IMR-90 (cell line): Measurements from ENCODE around the gene TMEM19. TPM values are rescaled to one million over a fixed set of nuclear protein-coding genes. Genes with fewer than 3 reads are reported as not detected.

Experiments
- ATAC-seq: fragments of 200-7000 bp; cut with Tn5 transposase; 2 replicates; pipeline ENCODE4 v1.9.1; 2020; ENCODE audit warnings: low read depth, mild to moderate bottlenecking, moderate library complexity
- BruUV-seq: library from RNA; stranded (reverse); fragments of 400-500 nt; replicated peaks from 2 replicates; lab custom pipeline; 2021; lab: Mats Ljungman, UMichigan
- CTCF ChIA-PET: fragments of 300-600 bp; formaldehyde crosslinking; extraction: SDS; loops from one replicate; lab custom pipeline; 2021; ENCODE audit warnings: antibody characterized with exemption; lab: Yijun Ruan, JAX
- POLR2A ChIA-PET: fragments of 300-600 bp; sonication (Branson Sonifier 250); formaldehyde crosslinking; loops from one replicate; lab custom pipeline; 2022; ENCODE audit warnings: antibody characterized with exemption; ENCODE audit not compliant: unreplicated experiment; lab: Charles Lee
- DNase-seq: peaks from one replicate; pipeline ENCODE4 v3.0.0; 2013
- H2AFZ ChIP-seq: replicated peaks from 2 replicates; pipeline ENCODE3; 2013; ENCODE audit warnings: low read length, mild to moderate bottlenecking; ENCODE audit not compliant: poor library complexity
- H2AK5ac ChIP-seq: 2 replicates; pipeline ENCODE4 v1.6.1; 2013; ENCODE audit warnings: low read depth, low read length, inconsistent platforms
- H2AK9ac ChIP-seq: replicated peaks from 2 replicates; pipeline ENCODE3; 2013; ENCODE audit warnings: mild to moderate bottlenecking, low read depth, low read length, moderate library complexity; ENCODE audit not compliant: poor library complexity
- H2BK120ac ChIP-seq: 2 replicates; pipeline ENCODE4 v1.6.1; 2013; ENCODE audit warnings: low read depth, low read length, inconsistent platforms
- H2BK15ac ChIP-seq: 3 replicates; pipeline ENCODE4 v1.6.1; 2013; ENCODE audit warnings: low read depth, low read length, inconsistent platforms
- H2BK20ac ChIP-seq: 2 replicates; pipeline ENCODE4 v1.6.1; 2013; ENCODE audit warnings: low read depth, mild to moderate bottlenecking, inconsistent platforms, low read length, moderate library complexity
- H2BK5ac ChIP-seq: 2 replicates; pipeline ENCODE4 v1.6.1; 2013; ENCODE audit warnings: mild to moderate bottlenecking, low read depth, low read length, inconsistent platforms; ENCODE audit not compliant: poor library complexity, severe bottlenecking
- H3K14ac ChIP-seq: replicated peaks from 2 replicates; pipeline ENCODE4 v1.6.1; 2013; ENCODE audit warnings: low read depth, low read length, inconsistent platforms
- H3K18ac ChIP-seq: 2 replicates; pipeline ENCODE4 v1.6.1; 2013; ENCODE audit warnings: low read depth, low read length, control low read depth
- H3K23ac ChIP-seq: 2 replicates; pipeline ENCODE4 v1.6.1; 2013; ENCODE audit warnings: low read depth, low read length, inconsistent platforms
- H3K27ac ChIP-seq: 2 replicates; pipeline ENCODE4 v1.5.1; 2013; ENCODE audit warnings: mild to moderate bottlenecking, control low read depth, low read length; ENCODE audit not compliant: insufficient read depth
- H3K27me3 ChIP-seq: 2 replicates; pipeline ENCODE4 v1.6.1; 2013; ENCODE audit warnings: low read length; ENCODE audit not compliant: control insufficient read depth, insufficient read depth
- H3K36me3 ChIP-seq: 2 replicates; pipeline ENCODE4 v1.6.1; 2013; ENCODE audit warnings: low read length, mixed read lengths; ENCODE audit not compliant: control insufficient read depth, insufficient read depth
- H3K4ac ChIP-seq: 2 replicates; pipeline ENCODE4 v1.6.1; 2013; ENCODE audit warnings: low read depth, low read length, inconsistent platforms
- H3K4me1 ChIP-seq: 2 replicates; pipeline ENCODE4 v1.6.1; 2013; ENCODE audit warnings: low read length, mixed read lengths; ENCODE audit not compliant: control insufficient read depth, insufficient read depth
- H3K4me2 ChIP-seq: 2 replicates; pipeline ENCODE4 v1.6.1; 2013; ENCODE audit warnings: low read depth, mild to moderate bottlenecking, control low read depth, low read length, moderate library complexity
- H3K4me3 ChIP-seq: 2 replicates; pipeline ENCODE4 v1.5.1; 2013; ENCODE audit warnings: low read depth, mild to moderate bottlenecking, control low read depth, low read length, moderate library complexity; ENCODE audit not compliant: insufficient read depth
- H3K56ac ChIP-seq: 2 replicates; pipeline ENCODE4 v1.6.1; 2013; ENCODE audit warnings: low read length, inconsistent platforms; ENCODE audit not compliant: insufficient read depth; ENCODE audit errors: extremely low read depth
- H3K79me1 ChIP-seq, 2 experiments: 2 replicates each; pipeline ENCODE4 v1.6.1; 2013; ENCODE audit warnings: low read length in 2 of 2, inconsistent platforms in 1 of 2, low read depth in 1 of 2
- H3K9ac ChIP-seq: 2 replicates; pipeline ENCODE4 v1.6.1; 2013; ENCODE audit warnings: low read depth, low read length, control low read depth
- H3K9me1 ChIP-seq: 2 replicates; pipeline ENCODE4 v1.6.1; 2013; ENCODE audit warnings: low read length, inconsistent platforms; ENCODE audit not compliant: insufficient read depth
- H3K9me3 ChIP-seq: 2 replicates; pipeline ENCODE4 v1.6.1; 2013; ENCODE audit warnings: low read length; ENCODE audit not compliant: control insufficient read depth, insufficient read depth
- H4K20me1 ChIP-seq: 2 replicates; pipeline ENCODE4 v1.6.1; 2013; ENCODE audit warnings: low read length, inconsistent platforms; ENCODE audit not compliant: insufficient read depth
- H4K5ac ChIP-seq: 2 replicates; pipeline ENCODE4 v1.6.1; 2013; ENCODE audit warnings: mild to moderate bottlenecking, low read depth, low read length, control low read depth
- H4K8ac ChIP-seq, 2 experiments: 2 replicates each; pipeline ENCODE4 v1.6.1; 2013; ENCODE audit warnings: low read depth in 2 of 2, low read length in 2 of 2, control low read depth in 1 of 2, inconsistent platforms in 1 of 2
- H4K91ac ChIP-seq: 2 replicates; pipeline ENCODE4 v1.6.1; 2013; ENCODE audit warnings: low read depth, low read length, inconsistent platforms; ENCODE audit not compliant: insufficient read depth
- CHD1 ChIP-seq: IDR thresholded peaks from 2 replicates; pipeline ENCODE4 v1.6.1; 2012; ENCODE audit warnings: low read depth, low read length, improper control_type of control experiment
- FOS ChIP-seq: fragments of 150-350 bp; IDR thresholded peaks from 2 replicates; pipeline ENCODE4 v1.6.1; 2016; ENCODE audit warnings: low read depth, low read length
- MAFK ChIP-seq: IDR thresholded peaks from 2 replicates; pipeline ENCODE4 v1.6.1; 2012; ENCODE audit warnings: low read depth, low read length, improper control_type of control experiment
- RAD21 ChIP-seq: IDR thresholded peaks from 2 replicates; pipeline ENCODE4 v1.6.1; 2012; ENCODE audit warnings: low read length, improper control_type of control experiment
- WGBS, 2 experiments: methylation state at CpG; one replicate each; pipeline versions ENCODE4 v1.1.5 to v1.1.7; 2013; ENCODE audit warnings: missing lambda C conversion rate in 2 of 2; ENCODE audit not compliant: insufficient read length in 1 of 2; ENCODE audit errors: extremely low coverage in 2 of 2; 5-methylcytosine and 5-hydroxymethylcytosine counted together
- dilution Hi-C: fragments of 300-500 bp; cut with HindIII; formaldehyde crosslinking; loops from one replicate; pipeline ENCODE4 v1.14.3; 2018; ENCODE audit warnings: low sequenced_read_pairs; ENCODE audit not compliant: unreplicated experiment
- in situ Hi-C: fragments of 300-500 bp; cut with MboI; formaldehyde crosslinking; loops from 3 replicates; pipeline ENCODE4 v1.14.3; 2019; ENCODE audit warnings: low sequenced_read_pairs, inconsistent platforms, mixed read lengths
- intact Hi-C: fragments of 100-400 bp; cut with micrococcal nuclease; formaldehyde crosslinking; loops from 2 replicates; pipeline ENCODE4 v1.10.0; 2022
- polyA plus RNA-seq, 3 experiments: library from polyadenylated mRNA; depleted of rRNA; stranded (reverse); fragments of >200 nt; gene quantifications; 2 replicates each; pipeline ENCODE4 v1.2.3, GENCODE V29; 2012; ENCODE audit warnings: low replicate concordance in 1 of 3
- total RNA-seq: library from RNA; depleted of rRNA; stranded (reverse); fragments of >200 nt; gene quantifications from 2 replicates; pipeline ENCODE4 v1.2.3, GENCODE V29; 2012
- TF ChIP-seq, protein P1 (sequence below): conservative IDR thresholded peaks from 2 replicates; pipeline ENCODE4 v1.5.1; 2012; ENCODE audit warnings: mild to moderate bottlenecking, low read depth, low read length, improper control_type of control experiment
- TF ChIP-seq, protein P2 (sequence below): fragments of 150-350 bp; IDR thresholded peaks from 2 replicates; pipeline ENCODE4 v1.6.1; 2017; ENCODE audit warnings: mild to moderate bottlenecking, antibody characterized with exemption, low read length, low read depth

The TMEM19 gene
- total and polyA plus RNA-seq, 2 of the 4 experiments (the other 2 are of a cell fraction), result 8.9 to 28.7 TPM

DNA sequence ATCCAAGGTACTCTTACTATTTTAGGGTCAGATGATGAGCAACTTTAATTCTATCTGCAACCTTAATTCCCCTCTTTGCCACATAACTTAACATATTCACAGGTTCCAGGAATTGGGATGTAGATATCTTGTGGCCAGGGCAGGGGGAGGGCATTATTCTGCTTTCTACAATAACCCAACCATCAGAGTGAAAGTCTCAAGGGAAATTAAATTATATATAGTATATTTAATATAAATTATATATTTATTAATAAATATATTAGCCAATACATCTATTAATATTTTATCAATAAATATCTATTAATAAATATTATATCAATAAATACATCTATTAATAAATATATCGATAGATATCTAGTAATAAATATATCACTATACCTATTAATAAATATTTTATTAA is 57.1 kb downstream of the TMEM19 start:
- no TSS peak for BruUV-seq
- dilution Hi-C loops, result no loop called here
- Histone ChIP-seq H2BK20ac (no peak overlapping the region), H3K4me1 (no peaks in the 10 kb centered on the region), H3K4me2 (no peak overlapping the region), H3K79me1 (no peaks in the 10 kb centered on the region), H3K23ac (no peak overlapping the region), H3K36me3 (no peaks in the 10 kb centered on the region), H2BK15ac (no peak overlapping the region), H4K8ac (no peak overlapping the region), H2AK5ac (no peak overlapping the region), H4K91ac (no peak overlapping the region), H2BK5ac (no peak overlapping the region), H3K27me3 (peaks cover under 1% of the 10 kb centered on the region; the same call in 1 of the 2 replicates), H3K9me1 (no peaks in the 10 kb centered on the region), H3K56ac (no peak overlapping the region), H4K20me1 (no peaks in the 10 kb centered on the region), H3K27ac (no peak overlapping the region), H4K5ac (no peak overlapping the region), H3K18ac (no peak overlapping the region), H3K9ac (no peak overlapping the region), H2BK120ac (no peak overlapping the region), H3K4me3 (no peak overlapping the region), H3K9me3 (no peaks in the 10 kb centered on the region), H3K14ac (no peak overlapping the region), H2AK9ac (no peak overlapping the region), H3K4ac (no peak overlapping the region), H2AFZ (no peak overlapping the region)
- POLR2A ChIA-PET, result no interaction called here
- intact Hi-C loops, result loop anchor here (10.0 kb wide), 1 partner anchor 188 kb away; no protein-coding TSS in a partner anchor
- no CpG with 5 or more reads among the region's 1 CpG for WGBS, 2 experiments
- in situ Hi-C loops, result loop anchor here (10.0 kb wide), 1 partner anchor 328 kb away; no protein-coding TSS in a partner anchor
- CTCF ChIA-PET, result no interaction called here
- TF ChIP-seq RAD21, result no peak
- TF ChIP-seq FOS, result no peak
- TF ChIP-seq, protein P1, sequence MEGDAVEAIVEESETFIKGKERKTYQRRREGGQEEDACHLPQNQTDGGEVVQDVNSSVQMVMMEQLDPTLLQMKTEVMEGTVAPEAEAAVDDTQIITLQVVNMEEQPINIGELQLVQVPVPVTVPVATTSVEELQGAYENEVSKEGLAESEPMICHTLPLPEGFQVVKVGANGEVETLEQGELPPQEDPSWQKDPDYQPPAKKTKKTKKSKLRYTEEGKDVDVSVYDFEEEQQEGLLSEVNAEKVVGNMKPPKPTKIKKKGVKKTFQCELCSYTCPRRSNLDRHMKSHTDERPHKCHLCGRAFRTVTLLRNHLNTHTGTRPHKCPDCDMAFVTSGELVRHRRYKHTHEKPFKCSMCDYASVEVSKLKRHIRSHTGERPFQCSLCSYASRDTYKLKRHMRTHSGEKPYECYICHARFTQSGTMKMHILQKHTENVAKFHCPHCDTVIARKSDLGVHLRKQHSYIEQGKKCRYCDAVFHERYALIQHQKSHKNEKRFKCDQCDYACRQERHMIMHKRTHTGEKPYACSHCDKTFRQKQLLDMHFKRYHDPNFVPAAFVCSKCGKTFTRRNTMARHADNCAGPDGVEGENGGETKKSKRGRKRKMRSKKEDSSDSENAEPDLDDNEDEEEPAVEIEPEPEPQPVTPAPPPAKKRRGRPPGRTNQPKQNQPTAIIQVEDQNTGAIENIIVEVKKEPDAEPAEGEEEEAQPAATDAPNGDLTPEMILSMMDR, result no peak
- TF ChIP-seq, protein P2, sequence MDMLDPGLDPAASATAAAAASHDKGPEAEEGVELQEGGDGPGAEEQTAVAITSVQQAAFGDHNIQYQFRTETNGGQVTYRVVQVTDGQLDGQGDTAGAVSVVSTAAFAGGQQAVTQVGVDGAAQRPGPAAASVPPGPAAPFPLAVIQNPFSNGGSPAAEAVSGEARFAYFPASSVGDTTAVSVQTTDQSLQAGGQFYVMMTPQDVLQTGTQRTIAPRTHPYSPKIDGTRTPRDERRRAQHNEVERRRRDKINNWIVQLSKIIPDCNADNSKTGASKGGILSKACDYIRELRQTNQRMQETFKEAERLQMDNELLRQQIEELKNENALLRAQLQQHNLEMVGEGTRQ, result no peak
- no peak for TF ChIP-seq MAFK
- no peak for TF ChIP-seq CHD1
- no peak for DNase-seq
- ATAC-seq, result no peak
